HG03025 (cell line): Measurements from ENCODE around the gene ZDHHC3.

Experiments
- ATAC-seq: cut with Tn5 transposase; IDR thresholded peaks from one replicate; pipeline ENCODE4 v1.9.1; 2021; ENCODE audit warnings: mild to moderate bottlenecking, moderate library complexity; ENCODE audit not compliant: unreplicated experiment, low FRiP score

Gene ZDHHC3

GRCh38 chr3:44932271-44932670 lies 43.7 kb downstream of the ZDHHC3 start:
- ATAC-seq: no peak

DNA sequence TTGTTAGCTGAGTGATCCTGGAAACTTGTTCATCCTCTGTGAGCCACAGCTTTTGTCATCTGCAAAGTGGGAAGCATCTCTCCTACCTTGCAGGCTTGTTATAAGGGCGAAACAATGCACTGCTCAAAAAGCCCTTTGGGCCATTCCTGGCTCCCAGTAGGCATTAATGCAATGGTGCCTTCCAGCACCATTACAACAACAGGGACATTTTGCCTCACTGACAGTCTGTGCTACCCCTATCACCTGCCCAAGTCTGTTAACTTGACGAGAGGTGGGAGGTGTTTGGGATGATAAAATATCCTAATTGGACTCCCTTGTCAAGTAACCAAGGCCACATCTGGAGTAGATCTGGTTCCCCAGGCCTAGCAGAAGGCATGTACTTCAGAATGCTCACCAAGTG lies 44.2 kb downstream of the ZDHHC3 start:
- ATAC-seq: no peak

DNA sequence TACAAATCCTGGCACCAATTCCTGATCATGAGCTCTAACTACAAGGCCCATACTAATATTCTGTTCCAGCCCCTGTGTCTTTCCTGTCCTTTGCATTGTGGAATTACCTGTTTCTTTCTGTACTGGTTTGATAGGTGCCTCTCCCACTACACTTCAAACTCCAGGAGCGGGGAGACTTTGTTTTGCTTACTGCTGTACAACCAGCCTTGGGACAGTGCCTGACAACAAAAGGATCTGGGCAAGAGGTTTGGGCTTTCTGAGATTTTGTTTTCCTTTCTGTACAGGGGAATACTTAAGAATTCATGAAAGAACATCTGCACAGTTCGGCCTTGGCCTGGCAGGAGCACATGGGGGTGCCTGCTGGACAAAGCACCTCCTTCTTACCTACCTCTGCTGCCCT lies 45.1 kb downstream of the ZDHHC3 start:
- ATAC-seq: no peak

DNA sequence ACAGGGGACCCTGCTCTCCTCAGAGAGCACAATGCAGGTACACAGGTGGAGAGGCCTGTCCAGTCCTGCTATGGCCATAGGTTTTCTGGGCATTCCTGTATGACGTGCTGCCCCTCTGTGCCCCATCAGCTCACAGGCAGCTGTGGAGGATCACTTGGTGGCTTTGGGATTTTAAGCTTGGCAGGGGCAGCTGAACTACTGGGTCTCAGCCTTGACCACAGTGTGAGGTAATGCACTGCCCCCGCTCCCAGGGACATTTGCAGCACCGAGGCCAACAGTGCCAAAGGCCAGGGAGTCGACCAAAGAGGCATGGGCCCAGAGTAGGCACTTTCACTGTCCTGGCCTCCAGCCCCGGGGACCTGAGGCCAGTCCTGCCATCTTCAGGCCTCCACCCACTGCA lies 46.2 kb downstream of the ZDHHC3 start:
- no peak for ATAC-seq

DNA sequence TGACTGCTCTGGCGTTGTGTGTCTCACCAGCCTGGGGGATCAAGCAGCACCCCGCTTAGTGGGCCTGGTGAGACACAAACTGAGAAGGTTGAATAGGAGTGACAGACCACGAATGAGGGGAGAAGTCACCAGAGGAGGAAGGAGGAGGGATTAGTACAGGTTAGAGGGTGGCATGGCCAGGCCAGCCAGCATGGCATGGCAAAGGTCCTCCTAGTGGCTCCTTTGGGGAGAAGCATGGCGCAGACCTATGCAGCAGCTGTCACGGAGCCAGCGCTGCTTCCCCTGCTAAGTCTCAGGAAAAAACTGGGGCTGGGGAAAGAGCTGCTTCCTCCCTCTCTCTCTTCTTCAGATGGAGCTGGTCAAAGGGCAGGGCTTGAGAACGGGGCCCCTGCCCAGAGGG lies 48.6 kb downstream of the ZDHHC3 start:
- no peak for ATAC-seq

- ATAC-seq: no peak
Measured at GRCh38 chr3:44926921-44927320, 49.1 kb downstream of the ZDHHC3 start.

DNA sequence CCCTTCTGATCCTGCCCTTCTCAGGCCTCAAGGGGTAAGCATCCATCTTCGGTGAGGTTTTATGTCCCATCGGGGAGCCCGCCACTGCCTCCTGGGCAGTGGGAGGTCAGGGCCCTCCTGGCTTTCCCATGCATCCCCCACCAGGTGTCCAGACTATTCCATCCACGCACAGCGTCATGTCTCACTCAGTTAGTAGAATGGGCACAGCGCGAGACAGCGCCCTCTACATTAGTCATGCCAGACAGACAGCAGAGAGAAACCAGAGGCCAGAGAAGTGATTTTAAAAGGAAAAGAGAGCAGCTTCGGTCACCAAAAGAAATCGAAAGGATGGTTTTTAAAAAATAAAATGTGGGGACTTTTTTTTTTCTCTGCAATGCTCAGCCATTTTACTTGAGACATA lies 49.8 kb downstream of the ZDHHC3 start:
- no peak for ATAC-seq

- no peak for ATAC-seq
Measured at GRCh38 chr3:44924457-44925084, 51.4 kb downstream of the ZDHHC3 start.

DNA sequence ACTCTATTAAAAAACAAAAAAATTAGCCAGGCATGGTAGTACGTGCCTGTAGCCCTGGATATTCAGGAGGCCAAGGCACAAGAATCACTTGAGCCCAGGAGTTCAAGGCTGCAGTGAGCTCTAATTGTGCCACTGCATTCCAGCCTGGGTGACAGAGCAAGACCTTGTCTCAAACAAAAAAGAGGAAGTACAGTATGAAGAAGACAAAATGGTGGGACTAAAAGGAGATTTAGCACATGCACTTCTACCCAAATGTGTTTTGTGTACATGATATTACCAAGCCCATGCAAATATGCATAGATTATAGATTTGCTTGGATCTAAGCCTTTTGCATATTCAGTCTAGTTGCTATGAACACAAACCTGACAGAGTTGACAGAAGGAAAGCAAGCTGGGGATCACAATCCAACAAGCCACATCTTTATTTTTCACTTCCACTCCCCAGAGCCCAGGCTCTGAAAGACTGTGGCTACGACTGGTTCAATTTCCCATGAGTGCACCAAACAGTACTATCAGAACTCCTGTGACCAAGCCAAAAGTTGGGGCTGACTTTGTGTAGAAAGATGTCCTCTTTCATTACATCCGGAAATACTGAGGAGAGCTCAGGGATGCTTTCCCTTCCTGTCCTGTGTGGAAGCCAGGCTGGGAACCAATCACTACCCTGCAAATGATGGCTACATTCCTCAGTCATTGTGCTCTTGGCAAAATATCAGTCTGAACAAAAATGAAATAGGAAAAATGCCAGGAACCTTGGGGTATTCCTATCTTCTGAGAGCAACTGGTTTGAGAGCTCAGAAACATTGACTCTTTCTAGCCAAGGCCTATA lies 52.1 kb downstream of the ZDHHC3 start:
- ATAC-seq: no peak

- ATAC-seq: no peak
Measured at GRCh38 chr3:44920081-44920480, 55.9 kb downstream of the ZDHHC3 start.

GRCh38 chr3:44918581-44918980 lies 57.4 kb downstream of the ZDHHC3 start:
- no peak for ATAC-seq

DNA sequence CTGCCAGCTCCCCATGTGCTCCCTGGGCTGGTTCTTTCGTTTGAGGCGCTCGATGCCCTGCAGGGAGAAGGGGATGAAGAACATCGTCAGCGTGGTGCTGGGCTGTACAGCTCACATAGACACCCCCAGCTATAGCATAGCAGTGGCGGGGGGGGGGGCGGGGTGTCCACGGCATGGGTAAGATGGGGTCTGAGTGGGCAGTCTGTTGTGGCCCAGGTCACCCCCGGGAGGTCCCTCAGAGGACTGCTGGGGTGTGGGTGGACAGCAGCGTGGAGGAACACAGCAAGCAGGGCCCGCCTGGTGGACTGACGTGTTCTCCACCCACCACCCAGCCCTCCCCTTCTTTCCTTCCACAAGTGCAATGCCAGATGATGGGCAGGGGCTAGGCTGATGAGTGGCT lies 57.9 kb downstream of the ZDHHC3 start:
- no peak for ATAC-seq

DNA sequence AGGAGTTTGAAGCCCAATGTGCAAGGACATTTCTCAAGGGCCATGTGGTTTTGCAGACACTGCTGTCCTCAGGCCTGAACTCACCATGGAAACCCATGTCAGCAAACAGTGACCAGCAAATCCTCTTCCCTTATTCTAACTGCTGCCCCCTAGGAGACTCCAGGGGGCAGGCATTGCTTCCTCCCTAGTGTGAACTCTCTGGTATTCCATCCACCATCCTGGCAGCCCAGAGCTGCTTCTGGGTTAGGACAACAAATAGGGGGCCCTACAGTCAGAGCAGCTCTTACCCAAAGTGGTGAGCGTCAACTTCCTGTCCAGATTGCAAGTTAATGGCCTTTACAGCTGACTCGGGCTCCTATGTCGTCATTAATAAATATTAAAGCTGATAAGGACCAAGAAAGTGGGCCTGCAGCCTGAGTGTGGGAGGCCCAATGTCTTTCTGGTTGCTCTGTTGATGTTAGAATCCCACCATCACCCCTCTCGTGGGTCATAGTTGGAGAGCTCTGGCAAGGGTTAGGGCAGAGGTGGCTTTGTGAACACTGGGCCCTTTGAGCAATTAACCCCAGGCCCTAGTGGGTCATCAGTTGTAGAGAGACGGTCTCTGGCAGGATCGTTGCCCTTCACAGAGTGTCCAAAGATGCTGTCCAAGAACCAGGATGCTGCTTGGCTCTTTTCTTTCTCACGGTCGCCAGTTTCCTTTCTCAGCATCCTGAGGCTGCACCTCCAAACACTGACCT lies 60.1 kb downstream of the ZDHHC3 start:
- no peak for ATAC-seq

- ATAC-seq: no peak
Measured at GRCh38 chr3:44914936-44915335, 61.0 kb downstream of the ZDHHC3 start.

- no peak for ATAC-seq
Measured at GRCh38 chr3:44913868-44914468, 62.0 kb downstream of the ZDHHC3 start.

GRCh38 chr3:44910693-44911092 lies 65.3 kb downstream of the ZDHHC3 start:
- ATAC-seq: no peak

- no peak for ATAC-seq
Measured at GRCh38 chr3:44909063-44909462, 66.9 kb downstream of the ZDHHC3 start.

GRCh38 chr3:44907612-44908011 lies 68.4 kb downstream of the ZDHHC3 start:
- ATAC-seq: no peak

DNA sequence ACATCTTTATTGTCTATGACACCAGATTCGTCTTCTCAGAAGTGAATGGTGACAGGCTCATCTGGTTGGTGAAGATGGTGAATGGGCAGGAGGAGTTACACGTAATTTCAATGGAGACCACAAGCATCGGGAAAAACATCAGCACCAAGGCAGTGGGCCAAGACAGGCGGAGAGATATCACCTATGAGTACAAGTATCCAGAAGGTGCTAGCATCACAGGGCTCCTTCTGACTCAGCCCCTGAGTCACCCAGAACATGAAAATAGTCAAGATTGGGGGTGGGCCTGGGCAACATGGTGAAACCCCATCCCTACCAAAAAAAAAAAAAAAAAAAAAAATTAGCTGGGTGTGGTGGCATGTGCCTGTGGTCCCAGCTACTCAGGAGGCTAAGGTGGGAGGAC lies 69.0 kb downstream of the ZDHHC3 start:
- ATAC-seq: no peak

GRCh38 chr3:44905446-44906157 lies 70.4 kb downstream of the ZDHHC3 start:
- no peak for ATAC-seq

DNA sequence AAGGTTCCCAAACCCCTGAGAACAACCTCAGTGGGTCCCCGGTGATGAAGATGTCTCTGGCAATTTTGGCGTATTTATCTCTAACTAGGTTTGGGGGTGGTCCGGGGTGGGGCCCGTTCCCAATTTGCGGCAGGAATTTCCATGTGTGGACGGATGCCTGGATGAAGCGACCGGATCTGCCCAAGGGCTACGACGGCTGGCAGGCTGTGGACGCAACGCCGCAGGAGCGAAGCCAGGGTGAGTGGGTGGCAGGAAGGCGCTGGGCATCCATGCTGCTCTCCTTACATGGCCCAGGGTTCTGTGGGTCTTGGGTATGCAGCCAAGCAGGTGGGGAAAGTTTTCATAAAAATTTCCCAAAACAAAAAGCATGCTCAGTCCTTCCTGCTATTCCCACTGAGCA lies 72.2 kb downstream of the ZDHHC3 start:
- ATAC-seq: no peak
